A549 (cell line): Measurements from ENCODE around the gene AK8. TPM values are rescaled to one million over a fixed set of nuclear protein-coding genes. Genes with fewer than 3 reads are reported as not detected.

Experiments
- ATAC-seq, 2 experiments: fragments of 200-7000 bp in 1 of 2; fragments of >200 bp in 1 of 2; cut with Nextera tagmentation in 1 of 2; cut with Tn5 transposase in 1 of 2; 3 replicates each; pipeline versions ENCODE4 v1.8.0 to v1.9.1; 2018 to 2020; ENCODE audit warnings: mild to moderate bottlenecking in 1 of 2, moderate library complexity in 1 of 2
- CTCF ChIA-PET: fragments of 300-600 bp; sonication (Branson Sonifier 250); formaldehyde crosslinking; extraction: SDS; loops from one replicate; lab custom pipeline; 2021; ENCODE audit warnings: antibody characterized with exemption, inconsistent platforms; lab: Yijun Ruan, JAX
- POLR2A ChIA-PET: fragments of 350-600 bp; formaldehyde crosslinking; extraction: SDS; loops from one replicate; lab custom pipeline; 2021; ENCODE audit warnings: antibody characterized with exemption, inconsistent platforms; lab: Yijun Ruan, JAX
- DNase-seq, 2 experiments: peaks; one replicate each; pipeline versions ENCODE4 v3.0.0 to v3.0.0-alpha.2; 2011 to 2016; ENCODE audit warnings: low read depth in 1 of 2, low spot score in 1 of 2
- FAIRE-seq: peaks from 2 replicates; lab custom pipeline; 2011; peaks lifted over from hg19 to GRCh38; lab: Jason Lieb, UNC
- H3K27ac ChIP-seq, 2 experiments: fragments of >200 bp; sonication (Bioruptor Twin); formaldehyde crosslinking; 3 replicates each; pipeline ENCODE4 v1.5.1; 2016 to 2017
- H3K4me1 ChIP-seq: fragments of >200 bp; sonication (Bioruptor Twin); formaldehyde crosslinking; 3 replicates; pipeline ENCODE4 v1.6.1; 2016
- H3K4me2 ChIP-seq: fragments of >200 bp; sonication (Bioruptor Twin); formaldehyde crosslinking; 3 replicates; pipeline ENCODE4 v1.6.1; 2016
- H3K4me3 ChIP-seq: fragments of >200 bp; sonication (Bioruptor Twin); formaldehyde crosslinking; 3 replicates; pipeline ENCODE4 v1.5.1; 2016
- H3K9me3 ChIP-seq: fragments of >200 bp; sonication (Bioruptor Twin); formaldehyde crosslinking; 3 replicates; pipeline ENCODE4 v1.6.1; 2016
- BCL3 ChIP-seq: fragments of >200 bp; sonication (Bioruptor Twin); formaldehyde crosslinking; IDR thresholded peaks from 3 replicates; pipeline ENCODE4 v1.6.1; 2016
- BHLHE40 ChIP-seq: IDR thresholded peaks from 2 replicates; pipeline ENCODE4 v1.6.1; 2012; ENCODE audit warnings: low read depth, low read length, inconsistent platforms
- CBX8 ChIP-seq: fragments of 200-600 bp; sonication (generic); IDR thresholded peaks from 2 replicates; pipeline ENCODE4 v1.6.1; 2016
- CEBPB ChIP-seq, 2 experiments: fragments of >200 bp in 1 of 2; sonication (Bioruptor Twin) in 1 of 2; formaldehyde crosslinking in 1 of 2; IDR thresholded peaks; 2 replicates each; pipeline ENCODE4 v1.6.1; 2012 to 2016
- CHD4 ChIP-seq: fragments of 200-600 bp; sonication (generic); IDR thresholded peaks from 2 replicates; pipeline ENCODE4 v1.6.1; 2016; ENCODE audit warnings: antibody characterized with exemption, mild to moderate bottlenecking, borderline replicate concordance
- EHF ChIP-seq: fragments of 250-450 bp; sonication (Bioruptor Pico); IDR thresholded peaks from 2 replicates; pipeline ENCODE4 v1.5.0; 2020; ENCODE audit warnings: mild to moderate bottlenecking
- EP300 ChIP-seq, 2 experiments: fragments of >200 bp; sonication (Bioruptor Twin); formaldehyde crosslinking; IDR thresholded peaks; 2 replicates in 1 of 2; 3 replicates in 1 of 2; pipeline ENCODE4 v1.6.1; 2016 to 2017
- ESRRA ChIP-seq: fragments of 150-350 bp; IDR thresholded peaks from 2 replicates; pipeline ENCODE4 v1.6.1; 2014; ENCODE audit warnings: mild to moderate bottlenecking, low read length, borderline replicate concordance
- FOSB ChIP-seq: fragments of 250-450 bp; sonication (Bioruptor Pico); IDR thresholded peaks from 2 replicates; pipeline ENCODE4 v1.5.0; 2020; ENCODE audit warnings: mild to moderate bottlenecking, moderate library complexity
- FOXS1 ChIP-seq: fragments of 250-450 bp; sonication (Bioruptor Pico); IDR thresholded peaks from 2 replicates; pipeline ENCODE4 v1.5.0; 2020; ENCODE audit warnings: mild to moderate bottlenecking, moderate library complexity
- HES2 ChIP-seq: fragments of >200 bp; sonication (Bioruptor Twin); formaldehyde crosslinking; IDR thresholded peaks from 2 replicates; pipeline ENCODE4 v1.6.1; 2016
- KDM1A ChIP-seq: fragments of 200-600 bp; sonication (generic); IDR thresholded peaks from 2 replicates; pipeline ENCODE4 v1.6.1; 2016; ENCODE audit warnings: low read depth, mild to moderate bottlenecking
- KDM5A ChIP-seq: fragments of 200-600 bp; sonication (generic); IDR thresholded peaks from 2 replicates; pipeline ENCODE4 v1.6.1; 2016; ENCODE audit warnings: antibody characterized with exemption, mild to moderate bottlenecking
- MAFK ChIP-seq: fragments of 450-650 bp; IDR thresholded peaks from 2 replicates; pipeline ENCODE4 v1.6.1; 2014; ENCODE audit not compliant: partially characterized antibody
- MAZ ChIP-seq: fragments of 150-350 bp; IDR thresholded peaks from 2 replicates; pipeline ENCODE4 v1.6.1; 2014; ENCODE audit warnings: antibody characterized with exemption, low read depth, low read length, borderline replicate concordance
- NFE2L2 ChIP-seq: fragments of 150-350 bp; conservative IDR thresholded peaks from 2 replicates; pipeline ENCODE4 v1.6.1; 2014; ENCODE audit warnings: low read length
- NR3C1 ChIP-seq: fragments of >200 bp; sonication (Bioruptor Twin); formaldehyde crosslinking; IDR thresholded peaks from 3 replicates; pipeline ENCODE4 v1.6.1; 2017
- POLR2A ChIP-seq: IDR thresholded peaks from 2 replicates; pipeline ENCODE4 v1.6.1; 2012; ENCODE audit warnings: mild to moderate bottlenecking, low read length
- RAD21 ChIP-seq, 2 experiments: fragments of >200 bp in 1 of 2; sonication (Bioruptor Twin) in 1 of 2; formaldehyde crosslinking in 1 of 2; IDR thresholded peaks in 1 of 2; conservative IDR thresholded peaks in 1 of 2; 2 replicates in 1 of 2; 3 replicates in 1 of 2; pipeline ENCODE4 v1.6.1; 2012 to 2018; ENCODE audit warnings: inconsistent platforms in 1 of 2
- RFX5 ChIP-seq: fragments of 450-650 bp; IDR thresholded peaks from 2 replicates; pipeline ENCODE4 v1.7.1; 2014; ENCODE audit warnings: antibody characterized with exemption, mild to moderate bottlenecking, moderate library complexity
- TFCP2L1 ChIP-seq: fragments of 250-450 bp; sonication (Bioruptor Pico); IDR thresholded peaks from 2 replicates; pipeline ENCODE4 v1.5.0; 2021; ENCODE audit warnings: mild to moderate bottlenecking
- USF2 ChIP-seq: fragments of 450-650 bp; IDR thresholded peaks from 2 replicates; pipeline ENCODE4 v1.6.1; 2014; ENCODE audit warnings: antibody characterized with exemption
- ZC3H11A ChIP-seq: fragments of 450-650 bp; IDR thresholded peaks from 2 replicates; pipeline ENCODE4 v1.6.1; 2014; ENCODE audit warnings: antibody characterized with exemption, mild to moderate bottlenecking
- ZNF302 ChIP-seq: fragments of 250-450 bp; sonication (Bioruptor Pico); IDR thresholded peaks from 2 replicates; pipeline ENCODE4 v1.9.0; 2021; ENCODE audit warnings: inconsistent platforms, mild to moderate bottlenecking, moderate library complexity
- WGBS: methylation state at CpG from one replicate; pipeline ENCODE4 v1.1.6; 2017; ENCODE audit errors: missing lambda C conversion rate; 5-methylcytosine and 5-hydroxymethylcytosine counted together
- polyA plus RNA-seq, 4 experiments: library from polyadenylated mRNA; depleted of rRNA in 3 of 4; stranded (reverse); fragments of >200 nt; fragmentation: RNase III in 1 of 4; extraction: RNeasy Plus Mini Kit Qiagen cat#74134 plus additional on column Dnase treatment in 1 of 4; gene quantifications; 2 replicates in 3 of 4; 3 replicates in 1 of 4; pipeline ENCODE4 v1.2.3, GENCODE V29; 2011 to 2017
- TF ChIP-seq, protein P1 (sequence below): fragments of 250-450 bp; sonication (Bioruptor Pico); IDR thresholded peaks from 2 replicates; pipeline ENCODE4 v1.5.0; 2020; ENCODE audit warnings: low read depth, mild to moderate bottlenecking, moderate library complexity
- TF ChIP-seq, protein P2 (sequence below): IDR thresholded peaks from 2 replicates; pipeline ENCODE4 v1.6.1; 2012; ENCODE audit warnings: low read depth, borderline replicate concordance

Gene AK8
- polyA plus RNA-seq, 2 of the 4 experiments (the other 2 are of a cell fraction) = 0.61 to 0.63 TPM

- ATAC-seq (no peak), FAIRE-seq (no peak), DNase-seq (no peak)
- TF ChIP-seq USF2 (no peak), RAD21 (conservative IDR thresholded peaks at IDR 0.05 in 1 of 2, IDR thresholded peaks at IDR 0.05 in 1 of 2) (no peak), ZC3H11A (no peak), BCL3 (no peak), MAZ (no peak), MAFK (no peak), KDM5A (no peak), CBX8 (no peak), RFX5 (no peak), KDM1A (no peak), FOSB (CRISPR knock-in tag) (no peak), ESRRA (no peak), EP300 (IDR thresholded peaks at IDR 0.05) (no peak)
- TF ChIP-seq, protein P1, sequence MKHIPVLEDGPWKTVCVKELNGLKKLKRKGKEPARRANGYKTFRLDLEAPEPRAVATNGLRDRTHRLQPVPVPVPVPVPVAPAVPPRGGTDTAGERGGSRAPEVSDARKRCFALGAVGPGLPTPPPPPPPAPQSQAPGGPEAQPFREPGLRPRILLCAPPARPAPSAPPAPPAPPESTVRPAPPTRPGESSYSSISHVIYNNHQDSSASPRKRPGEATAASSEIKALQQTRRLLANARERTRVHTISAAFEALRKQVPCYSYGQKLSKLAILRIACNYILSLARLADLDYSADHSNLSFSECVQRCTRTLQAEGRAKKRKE (CRISPR knock-in tag) = no peak
- TF ChIP-seq, protein P2, sequence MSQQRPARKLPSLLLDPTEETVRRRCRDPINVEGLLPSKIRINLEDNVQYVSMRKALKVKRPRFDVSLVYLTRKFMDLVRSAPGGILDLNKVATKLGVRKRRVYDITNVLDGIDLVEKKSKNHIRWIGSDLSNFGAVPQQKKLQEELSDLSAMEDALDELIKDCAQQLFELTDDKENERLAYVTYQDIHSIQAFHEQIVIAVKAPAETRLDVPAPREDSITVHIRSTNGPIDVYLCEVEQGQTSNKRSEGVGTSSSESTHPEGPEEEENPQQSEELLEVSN = no peak
- Histone ChIP-seq H3K4me3 (no peak overlapping the region), H3K27ac (no peak overlapping the region), H3K4me2 (no peak overlapping the region), H3K4me1 (no peaks in the 10 kb centered on the region), H3K9me3 (no peaks in the 10 kb centered on the region)
- CTCF ChIA-PET = interaction anchor here (0.9 to 1.1 kb wide), 2 partner anchors 41 to 68 kb away, joined by 3 read pairs; no protein-coding TSS in a partner anchor
- 10% methylated on average over 2 of the region's 2 CpGs for WGBS
- POLR2A ChIA-PET = no interaction called here
Measured at GRCh38 chr9:132728497-132728896, 149.6 kb downstream of the AK8 start.

GRCh38 chr9:132728071-132728470 lies 150.0 kb downstream of the AK8 start:
- TF ChIP-seq, protein P1 (CRISPR knock-in tag) = no peak
- TF ChIP-seq HES2 (no peak), FOXS1 (CRISPR knock-in tag) (no peak), BHLHE40 (no peak), ZC3H11A (no peak), NR3C1 (no peak), CEBPB (IDR thresholded peaks at IDR 0.05) (no peak), EHF (CRISPR knock-in tag) (no peak), POLR2A (no peak), NFE2L2 (no peak), KDM5A (no peak), CHD4 (no peak), ZNF302 (no peak), TFCP2L1 (CRISPR knock-in tag) (no peak), BCL3 (no peak)
- TF ChIP-seq, all 56 proteins: peak for 0
- CTCF ChIA-PET = interaction anchor here (0.5 to 1.1 kb wide), 3 partner anchors 26 to 67 kb away, joined by 3 read pairs; no protein-coding TSS in a partner anchor
- 40% methylated on average over 3 of the region's 5 CpGs for WGBS
- FAIRE-seq (no peak), ATAC-seq (no peak), DNase-seq (no peak)
- POLR2A ChIA-PET = no interaction called here
- Histone ChIP-seq H3K4me1 (no peaks in the 10 kb centered on the region), H3K27ac (no peak overlapping the region), H3K4me2 (no peak overlapping the region), H3K9me3 (no peaks in the 10 kb centered on the region), H3K4me3 (no peak overlapping the region)
